Lung (tissue), 12 donors: ENCODE data around the gene TNS3. TPM values are rescaled to one million over a fixed set of nuclear protein-coding genes. Genes with fewer than 3 reads are reported as not detected.

Experiments used
- ATAC-seq: fragments of 200-7000 bp; cut with Tn5 transposase; one replicate; pipeline ENCODE4 v1.9.1; 2020; ENCODE audit warnings: moderate number of reproducible peaks; ENCODE audit not compliant: insufficient read depth, low FRiP score
- DNase-seq, 3 donors: peaks; one replicate each; pipeline ENCODE4 v3.0.0-alpha.2; 2013 to 2017
- H3K27ac ChIP-seq, 2 donors: one replicate each; pipeline ENCODE4 v1.5.1; 2013; ENCODE audit warnings: mild to moderate bottlenecking in 2 of 2, moderate library complexity in 2 of 2, control low read depth in 1 of 2, inconsistent platforms in 1 of 2, low read depth in 1 of 2, low read length in 1 of 2
- H3K27me3 ChIP-seq, 3 donors: one replicate each; pipeline ENCODE4 v1.5.1; 2013; ENCODE audit warnings: low read length in 2 of 3; ENCODE audit not compliant: control insufficient read depth in 3 of 3, insufficient read depth in 3 of 3
- H3K36me3 ChIP-seq, 4 donors: one replicate each; pipeline ENCODE4 v1.5.1; 2013; ENCODE audit warnings: low read length in 4 of 4, mild to moderate bottlenecking in 1 of 4, moderate library complexity in 1 of 4; ENCODE audit not compliant: control insufficient read depth in 4 of 4, insufficient read depth in 4 of 4
- H3K4me1 ChIP-seq, 5 donors: one replicate each; pipeline ENCODE4 v1.5.1; 2013; ENCODE audit warnings: low read length in 5 of 5, mild to moderate bottlenecking in 2 of 5, moderate library complexity in 1 of 5; ENCODE audit not compliant: control insufficient read depth in 5 of 5, insufficient read depth in 5 of 5
- H3K4me3 ChIP-seq: one replicate; pipeline ENCODE4 v1.5.1; 2013; ENCODE audit warnings: mild to moderate bottlenecking, control low read depth, moderate library complexity
- H3K9ac ChIP-seq, 2 donors: one replicate each; pipeline ENCODE4 v1.5.1; 2013; ENCODE audit warnings: low read length in 2 of 2, control low read depth in 1 of 2; ENCODE audit not compliant: insufficient read depth in 1 of 2
- H3K9me3 ChIP-seq, 4 donors: one replicate each; pipeline ENCODE4 v1.5.1; 2013; ENCODE audit warnings: low read length in 3 of 4, mild to moderate bottlenecking in 1 of 4, moderate library complexity in 1 of 4; ENCODE audit not compliant: control insufficient read depth in 4 of 4, insufficient read depth in 3 of 4
- WGBS, 2 donors: extraction: QIAGEN DNeasy Blood & Tissue Kit; methylation state at CpG; one replicate each; pipeline ENCODE4 v1.1.7; 2013; 5-methylcytosine and 5-hydroxymethylcytosine counted together
- polyA plus RNA-seq, 2 donors: library from polyadenylated mRNA; stranded (reverse); fragments of 200-250 nt; gene quantifications; one replicate each; pipeline ENCODE4 v1.2.1, GENCODE V29; 2013
- total RNA-seq, 2 donors: library from RNA; depleted of rRNA in 1 of 2; stranded (reverse); fragments of >200 nt in 1 of 2; gene quantifications; one replicate each; pipeline ENCODE4 v1.2.1, GENCODE V29; 2014 to 2021
- TF ChIP-seq, protein P1 (sequence below): IDR thresholded peaks from 2 replicates; pipeline ENCODE4 v1.5.1; 2012; ENCODE audit warnings: mild to moderate bottlenecking; ENCODE audit errors: control extremely low read depth, extremely low read depth
- donor health status: control.
- donor health status: control.
- donor health status: Bipolar disorder and iron deficiency.
- donor health status: healthy.
- donor health status: DM: yes; HTN: yes; CAD: no.

Gene TNS3
- total and polyA plus RNA-seq, 4 donors: 23.8 to 140 (median 85.7) TPM

DNA sequence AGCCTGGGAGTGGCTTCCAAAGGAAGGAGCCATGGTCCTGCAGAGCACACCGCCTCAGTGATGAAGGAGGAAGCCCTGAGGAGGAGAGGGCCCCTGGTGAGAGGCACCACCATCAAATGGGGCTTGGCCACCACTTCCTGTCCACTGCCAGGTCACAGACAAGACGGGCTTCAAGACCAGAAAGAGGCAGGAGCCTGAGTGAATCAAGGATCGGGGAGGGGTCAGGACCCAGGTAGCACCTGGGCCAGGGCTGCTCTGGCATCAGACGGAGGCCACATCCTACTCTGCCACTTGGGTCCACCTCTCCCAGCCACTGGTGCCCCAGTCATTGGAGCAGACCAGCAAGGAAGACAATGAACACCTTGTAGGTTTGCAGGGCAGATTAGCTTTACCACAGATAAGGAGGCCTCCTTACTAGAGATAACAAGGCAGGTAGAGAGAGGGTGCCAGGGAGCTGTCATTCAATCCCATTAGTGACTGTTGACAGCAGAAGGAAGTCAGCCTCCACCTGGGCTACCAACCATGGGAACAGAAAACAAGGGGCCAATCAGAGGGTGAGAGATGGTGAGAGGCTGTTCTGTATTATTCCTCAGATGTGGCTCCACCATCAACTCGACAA, 143.4 kb downstream of the TNS3 start:
- H3K4me1 ChIP-seq: peaks cover 0 to 6% (median 0%) of the 10 kb centered on the region in 5 donors
- WGBS, 2 donors: 88 to 91% methylated on average over 5 of the region's 5 CpGs
- no peaks in the 10 kb centered on the region for H3K9me3 ChIP-seq
- ATAC-seq (no peak), DNase-seq (no peak)
- TF ChIP-seq, protein P1, sequence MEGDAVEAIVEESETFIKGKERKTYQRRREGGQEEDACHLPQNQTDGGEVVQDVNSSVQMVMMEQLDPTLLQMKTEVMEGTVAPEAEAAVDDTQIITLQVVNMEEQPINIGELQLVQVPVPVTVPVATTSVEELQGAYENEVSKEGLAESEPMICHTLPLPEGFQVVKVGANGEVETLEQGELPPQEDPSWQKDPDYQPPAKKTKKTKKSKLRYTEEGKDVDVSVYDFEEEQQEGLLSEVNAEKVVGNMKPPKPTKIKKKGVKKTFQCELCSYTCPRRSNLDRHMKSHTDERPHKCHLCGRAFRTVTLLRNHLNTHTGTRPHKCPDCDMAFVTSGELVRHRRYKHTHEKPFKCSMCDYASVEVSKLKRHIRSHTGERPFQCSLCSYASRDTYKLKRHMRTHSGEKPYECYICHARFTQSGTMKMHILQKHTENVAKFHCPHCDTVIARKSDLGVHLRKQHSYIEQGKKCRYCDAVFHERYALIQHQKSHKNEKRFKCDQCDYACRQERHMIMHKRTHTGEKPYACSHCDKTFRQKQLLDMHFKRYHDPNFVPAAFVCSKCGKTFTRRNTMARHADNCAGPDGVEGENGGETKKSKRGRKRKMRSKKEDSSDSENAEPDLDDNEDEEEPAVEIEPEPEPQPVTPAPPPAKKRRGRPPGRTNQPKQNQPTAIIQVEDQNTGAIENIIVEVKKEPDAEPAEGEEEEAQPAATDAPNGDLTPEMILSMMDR: no peak
- peaks cover 0 to 20% (median 17%) of the 10 kb centered on the region in 4 donors for H3K36me3 ChIP-seq
- H3K9ac ChIP-seq: no peak overlapping the region
- H3K27ac ChIP-seq: no peak overlapping the region
- no peaks in the 10 kb centered on the region for H3K27me3 ChIP-seq
- H3K4me3 ChIP-seq: no peak overlapping the region

DNA sequence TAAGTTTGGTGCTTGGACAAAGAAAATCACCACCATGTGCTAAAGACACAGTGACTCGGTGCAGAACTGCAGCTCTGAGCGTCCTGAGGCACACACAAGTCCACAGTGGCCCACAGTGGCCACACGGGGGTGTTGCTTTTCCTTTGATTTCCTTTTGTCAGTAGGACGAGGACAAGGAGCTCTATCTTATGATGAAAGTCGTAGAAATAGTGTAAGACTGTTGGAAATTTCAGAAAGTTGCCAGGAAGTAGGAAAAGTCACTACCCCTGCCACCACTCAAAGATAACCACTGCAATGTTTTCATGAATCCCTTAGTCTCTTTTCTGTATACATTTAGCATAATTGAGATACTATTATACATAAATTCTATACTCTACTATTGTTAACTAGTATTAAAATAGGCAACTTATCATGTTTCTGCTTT, 146.0 kb downstream of the TNS3 start:
- Histone ChIP-seq H3K9ac (no peak overlapping the region), H3K36me3 (peaks cover 0 to 20% (median 17%) of the 10 kb centered on the region in 4 donors), H3K4me1 (peaks cover 0 to 26% (median 5%) of the 10 kb centered on the region in 5 donors), H3K27ac (no peak overlapping the region), H3K27me3 (no peaks in the 10 kb centered on the region), H3K4me3 (no peak overlapping the region), H3K9me3 (no peaks in the 10 kb centered on the region)
- peak; percentile 78 to 87 (median 84) for DNase-seq
- no peak for ATAC-seq
- 32 to 37% methylated on average over 5 of the region's 5 CpGs for WGBS, 2 donors
- TF ChIP-seq, protein P1: peak; percentile 46

DNA sequence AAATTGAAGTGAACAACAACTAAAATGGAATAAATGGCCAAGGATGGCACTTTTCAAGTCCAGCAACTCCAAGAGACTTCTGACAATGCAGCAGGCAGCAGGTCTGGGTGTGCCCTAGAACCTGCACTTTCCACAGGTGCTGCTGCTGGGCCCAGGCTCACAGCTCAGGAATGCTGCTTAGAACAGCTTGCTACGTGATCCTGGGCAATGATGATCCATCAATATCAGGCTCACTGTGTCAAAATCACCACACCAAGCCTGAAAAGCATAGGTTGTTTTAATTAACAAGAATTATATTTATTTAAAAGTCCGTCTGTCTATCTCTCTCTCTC, 148.4 kb downstream of the TNS3 start:
- peaks cover 0 to 15% (median 9%) of the 10 kb centered on the region in 4 donors for H3K36me3 ChIP-seq

More for the DNA sequence above, 148.4 kb downstream of the TNS3 start:
- Histone ChIP-seq H3K9ac (no peak overlapping the region), H3K4me1 (peaks cover 0 to 31% (median 5%) of the 10 kb centered on the region in 5 donors), H3K4me3 (no peak overlapping the region), H3K27ac (peak overlapping the region in 1 of 2 donors; percentile 15), H3K9me3 (no peaks in the 10 kb centered on the region), H3K27me3 (no peaks in the 10 kb centered on the region)
- TF ChIP-seq, protein P1: no peak
- WGBS, 2 donors: 79 to 85% methylated on average over 2 of the region's 2 CpGs
- no peak for ATAC-seq
- DNase-seq: no peak
